HEK293T (cell line): Measurements from ENCODE around the gene SCAF11.

ENCODE experiments used
- CTCF ChIA-PET: fragments of 350-600 bp; formaldehyde crosslinking; extraction: SDS; loops from one replicate; lab custom pipeline; 2021; ENCODE audit warnings: antibody characterized with exemption, inconsistent platforms; lab: Yijun Ruan, JAX
- POLR2A ChIA-PET: fragments of 350-600 bp; formaldehyde crosslinking; extraction: SDS; loops from one replicate; lab custom pipeline; 2020; ENCODE audit warnings: antibody characterized with exemption, inconsistent platforms; lab: Yijun Ruan, JAX
- DNase-seq: peaks from one replicate; pipeline ENCODE4 v3.0.0; 2012; ENCODE audit warnings: mixed read lengths; ENCODE audit errors: extremely low spot score
- ARNT ChIP-seq: fragments of 450-650 bp; IDR thresholded peaks from 2 replicates; pipeline ENCODE4 v1.6.1; 2017; ENCODE audit warnings: mild to moderate bottlenecking
- BHLHE40 ChIP-seq: fragments of 450-650 bp; IDR thresholded peaks from 2 replicates; pipeline ENCODE4 v1.6.1; 2016; ENCODE audit warnings: mild to moderate bottlenecking, moderate library complexity, borderline replicate concordance
- CTBP1 ChIP-seq: fragments of 450-650 bp; IDR thresholded peaks from 2 replicates; pipeline ENCODE4 v1.6.1; 2016; ENCODE audit warnings: borderline replicate concordance
- ELF4 ChIP-seq: fragments of 450-650 bp; IDR thresholded peaks from 2 replicates; pipeline ENCODE4 v1.6.1; 2017; ENCODE audit warnings: antibody characterized with exemption
- FOXA1 ChIP-seq: fragments of 450-650 bp; IDR thresholded peaks from 2 replicates; pipeline ENCODE4 v1.6.1; 2016; ENCODE audit warnings: mild to moderate bottlenecking
- FOXK2 ChIP-seq: fragments of 450-650 bp; IDR thresholded peaks from 2 replicates; pipeline ENCODE4 v1.6.1; 2016; ENCODE audit warnings: mild to moderate bottlenecking
- FOXM1 ChIP-seq: fragments of 450-650 bp; IDR thresholded peaks from 2 replicates; pipeline ENCODE4 v1.6.1; 2017; ENCODE audit warnings: mild to moderate bottlenecking, borderline replicate concordance
- HDGF ChIP-seq: fragments of 450-650 bp; IDR thresholded peaks from 2 replicates; pipeline ENCODE4 v1.6.1; 2017; ENCODE audit warnings: antibody characterized with exemption, borderline replicate concordance
- L3MBTL2 ChIP-seq: fragments of 450-650 bp; conservative IDR thresholded peaks from 2 replicates; pipeline ENCODE4 v1.6.1; 2016; ENCODE audit warnings: mild to moderate bottlenecking
- LEF1 ChIP-seq: fragments of 450-650 bp; IDR thresholded peaks from 2 replicates; pipeline ENCODE4 v1.6.1; 2017; ENCODE audit warnings: mild to moderate bottlenecking, borderline replicate concordance
- NFRKB ChIP-seq: fragments of 450-650 bp; IDR thresholded peaks from 2 replicates; pipeline ENCODE4 v1.6.1; 2016; ENCODE audit warnings: mild to moderate bottlenecking, moderate library complexity
- PKNOX1 ChIP-seq: fragments of 450-650 bp; IDR thresholded peaks from 2 replicates; pipeline ENCODE4 v1.6.1; 2016
- SP1 ChIP-seq: fragments of 450-650 bp; IDR thresholded peaks from 2 replicates; pipeline ENCODE4 v1.6.1; 2017
- SUZ12 ChIP-seq: fragments of 450-650 bp; IDR thresholded peaks from 2 replicates; pipeline ENCODE4 v1.6.1; 2016; ENCODE audit warnings: mild to moderate bottlenecking
- TARDBP ChIP-seq: fragments of 450-650 bp; IDR thresholded peaks from 2 replicates; pipeline ENCODE4 v1.6.1; 2016
- ZNF384 ChIP-seq: fragments of 450-650 bp; IDR thresholded peaks from 2 replicates; pipeline ENCODE4 v1.6.1; 2016

SCAF11 gene

GRCh38 chr12:45948546-45948945, 41.8 kb downstream of the SCAF11 start:
- CTCF ChIA-PET, result interaction anchor here (0.6 kb wide), 1 partner anchor 15 kb away, joined by 3 read pairs; no protein-coding TSS in a partner anchor
- TF ChIP-seq SUZ12 (no peak), LEF1 (no peak), L3MBTL2 (no peak), ELF4 (no peak), FOXK2 (no peak), ARNT (no peak), FOXA1 (no peak), SP1 (no peak), HDGF (no peak), ZNF384 (no peak)
- POLR2A ChIA-PET, result no interaction called here
- no peak for DNase-seq

GRCh38 chr12:45946435-45946834, 43.9 kb downstream of the SCAF11 start:
- no peak for DNase-seq
- POLR2A ChIA-PET, result interaction anchor here (0.7 kb wide), 1 partner anchor 36 kb away, joined by 3 read pairs; no protein-coding TSS in a partner anchor
- TF ChIP-seq NFRKB, result no peak
- TF ChIP-seq TARDBP, result no peak
- no peak for TF ChIP-seq SP1
- TF ChIP-seq HDGF, result no peak
- TF ChIP-seq FOXK2, result no peak
- no peak for TF ChIP-seq BHLHE40
- no peak for TF ChIP-seq FOXM1
- TF ChIP-seq SUZ12, result no peak
- no peak for TF ChIP-seq ZNF384
- TF ChIP-seq ARNT, result no peak
- TF ChIP-seq LEF1, result no peak
- TF ChIP-seq FOXA1, result no peak
- CTCF ChIA-PET, result interaction anchor here (0.8 kb wide), 1 partner anchor 402 kb away, joined by 4 read pairs; no protein-coding TSS in a partner anchor

GRCh38 chr12:45944771-45945170, 45.6 kb downstream of the SCAF11 start:
- TF ChIP-seq CTBP1, result no peak
- ChIA-PET CTCF (no interaction called here), POLR2A (no interaction called here)
- no peak for DNase-seq

- ChIA-PET CTCF (no interaction called here), POLR2A (interaction anchor here (0.6 kb wide), 1 partner anchor 674 kb away, joined by 4 read pairs; no protein-coding TSS in a partner anchor)
- TF ChIP-seq PKNOX1 (no peak), LEF1 (no peak), L3MBTL2 (no peak), BHLHE40 (no peak), FOXM1 (no peak), ELF4 (no peak), HDGF (no peak), CTBP1 (no peak), ARNT (no peak), FOXK2 (no peak), TARDBP (no peak), ZNF384 (no peak)
- DNase-seq, result no peak
These were observed 50.6 kb downstream of the SCAF11 start for GRCh38 chr12:45939759-45940158.

GRCh38 chr12:45938566-45938965, 51.8 kb downstream of the SCAF11 start:
- CTCF ChIA-PET, result no interaction called here
- TF ChIP-seq L3MBTL2 (no peak), ARNT (no peak), ZNF384 (no peak), ELF4 (no peak)
- DNase-seq, result no peak
- POLR2A ChIA-PET, result no interaction called here

GRCh38 chr12:45934956-45935355, 55.4 kb downstream of the SCAF11 start:
- DNase-seq, result no peak
- ChIA-PET CTCF (no interaction called here), POLR2A (no interaction called here)
- no peak for TF ChIP-seq HDGF
- TF ChIP-seq CTBP1, result no peak
- no peak for TF ChIP-seq FOXA1
- no peak for TF ChIP-seq SP1

GRCh38 chr12:45933504-45933903, 56.9 kb downstream of the SCAF11 start:
- CTCF ChIA-PET, result no interaction called here
- POLR2A ChIA-PET, result no interaction called here
- no peak for DNase-seq
- no peak for TF ChIP-seq PKNOX1
- TF ChIP-seq HDGF, result no peak
- TF ChIP-seq CTBP1, result no peak
- TF ChIP-seq LEF1, result no peak
- no peak for TF ChIP-seq SP1
- no peak for TF ChIP-seq FOXA1
- no peak for TF ChIP-seq NFRKB
- TF ChIP-seq ELF4, result no peak
- TF ChIP-seq FOXK2, result no peak
- TF ChIP-seq FOXM1, result no peak
- no peak for TF ChIP-seq SUZ12
- TF ChIP-seq L3MBTL2, result no peak
- no peak for TF ChIP-seq ARNT
